Coronary artery (tissue), 2 donors: ENCODE data around the gene FXYD2.
A peak's percentile ranks its signal among the peaks of the same experiment; 100 is the strongest.

Experiments
- DNase-seq: peaks from one replicate; pipeline ENCODE4 v3.0.0-alpha.2; 2017; ENCODE audit warnings: low spot score
- H3K27ac ChIP-seq, 2 donors: fragments of 200-600 bp; sonication (generic); one replicate each; pipeline ENCODE4 v1.5.1; 2016 to 2019
- H3K4me3 ChIP-seq: fragments of 200-600 bp; sonication (generic); 2 replicates; pipeline ENCODE4 v1.5.1; 2016; ENCODE audit warnings: mild to moderate bottlenecking, moderate library complexity
- CTCF ChIP-seq: fragments of 200-600 bp; sonication (generic); IDR thresholded peaks from one replicate; pipeline ENCODE4 v1.5.1; 2019; ENCODE audit warnings: antibody characterized with exemption

Gene FXYD2

GRCh38 chr11:117806846-117807245 lies 17.7 kb downstream of the FXYD2 start:
- H3K4me3 ChIP-seq, result no peak overlapping the region
- DNase-seq, result no peak
- H3K27ac ChIP-seq, result no peak overlapping the region
- no peak for TF ChIP-seq CTCF

DNA sequence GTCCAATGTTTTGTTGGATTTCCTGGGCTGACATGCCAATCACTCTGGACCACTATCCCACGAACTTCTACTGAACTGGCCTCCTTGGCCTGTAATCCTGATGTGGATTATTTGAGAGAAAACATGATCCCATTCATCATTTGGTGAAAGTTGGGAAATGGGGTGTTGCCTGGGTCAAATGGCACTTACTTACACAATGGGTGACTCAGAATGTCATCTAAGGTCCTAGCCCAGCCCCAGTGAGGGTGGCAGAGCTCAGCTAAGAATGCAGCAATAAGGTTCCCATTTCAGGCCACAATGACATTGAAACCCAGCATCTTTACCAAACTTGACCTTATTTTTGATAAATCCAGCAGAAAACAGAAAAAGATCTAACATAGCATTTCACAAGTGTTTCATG lies 19.5 kb downstream of the FXYD2 start:
- no peak for DNase-seq
- TF ChIP-seq CTCF, result no peak
- H3K27ac ChIP-seq, result no peak overlapping the region
- no peak overlapping the region for H3K4me3 ChIP-seq

DNA sequence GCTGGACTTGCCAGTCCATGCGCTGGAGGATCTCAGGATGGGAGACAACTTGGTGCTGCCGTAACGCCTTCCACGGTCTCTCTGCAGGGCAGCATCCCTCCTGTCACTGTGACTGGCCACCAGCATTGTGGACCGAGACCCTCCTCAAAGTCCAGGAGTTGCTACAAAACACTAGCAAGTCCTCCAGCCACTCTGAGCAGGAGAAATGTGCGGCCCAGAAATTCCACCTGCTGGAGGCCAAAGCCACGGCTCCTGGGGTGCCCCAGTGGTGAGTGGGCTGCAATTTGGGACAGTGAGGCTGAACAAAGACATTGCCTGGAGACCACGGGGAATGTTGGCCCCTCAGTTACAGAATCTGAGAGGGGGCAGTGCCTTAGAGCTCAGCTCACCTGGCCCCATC lies 20.6 kb downstream of the FXYD2 start:
- no peak for DNase-seq
- no peak overlapping the region for H3K4me3 ChIP-seq
- H3K27ac ChIP-seq, result no peak overlapping the region
- TF ChIP-seq CTCF, result no peak

- Histone ChIP-seq H3K4me3 (no peak overlapping the region), H3K27ac (no peak overlapping the region)
- no peak for DNase-seq
- no peak for TF ChIP-seq CTCF
These were observed 24.9 kb downstream of the FXYD2 start for GRCh38 chr11:117799634-117800033.

DNA sequence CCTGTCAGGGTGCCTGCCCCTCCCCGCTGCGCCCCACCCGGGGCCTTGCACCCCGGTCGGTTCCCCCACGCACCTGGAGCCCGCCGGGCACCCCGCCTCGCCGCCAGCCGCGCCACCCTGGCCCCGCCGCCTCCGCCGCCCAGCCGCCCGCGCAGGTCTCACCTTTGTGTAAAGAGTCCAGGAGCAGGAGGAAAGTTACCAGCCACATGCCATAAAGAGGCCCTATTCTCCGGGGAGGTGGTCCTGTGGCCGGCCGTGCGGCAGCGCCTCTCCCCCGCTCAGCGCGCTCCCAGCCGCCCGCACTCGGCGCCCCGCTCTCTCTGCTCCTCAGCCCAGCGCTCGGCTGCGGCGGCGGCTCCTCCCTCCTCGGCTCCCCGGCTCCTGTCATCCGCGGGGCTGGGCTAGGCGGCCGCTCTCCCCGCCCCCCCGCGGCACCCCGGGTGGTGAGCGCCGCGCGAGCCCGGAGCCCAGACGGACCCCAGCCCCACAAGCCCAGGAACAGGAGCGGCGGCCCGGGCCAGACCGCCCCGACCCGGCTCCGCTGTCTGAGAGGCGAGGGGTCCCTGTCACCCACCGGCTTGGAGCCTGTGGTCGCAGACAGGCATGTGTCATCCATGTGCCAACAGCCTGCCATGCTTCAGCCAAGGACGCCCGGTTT lies 27.5 kb downstream of the FXYD2 start, which contains the start of gene DSCAML1:
Gene DSCAML1, minus strand, starts transcription at position 345 of the 658 bp plus-strand sequence. Its CDS starts 137 bp downstream, at position 208.
- DNase-seq, result no peak
- TF ChIP-seq CTCF, result no peak
- Histone ChIP-seq H3K27ac (no peak within 1 kb of the TSS), H3K4me3 (peak within 1 kb of the TSS; percentile 68)

- Histone ChIP-seq H3K27ac (no peak overlapping the region), H3K4me3 (peak overlapping the region; percentile 68)
- no peak for DNase-seq
- TF ChIP-seq CTCF, result no peak
These were observed 28.1 kb downstream of the FXYD2 start for GRCh38 chr11:117796456-117796871.
